ENCODE data around the gene P3H1. TPM values are rescaled to one million over a fixed set of nuclear protein-coding genes. Genes with fewer than 3 reads are reported as not detected.
"Not testable (repeated sequence)": the region's sequence is repeated elsewhere in the genome, so short reads cannot be mapped to it uniquely, and the experiment has no call there.

The P3H1 gene
- total RNA-seq, 1 donor from 2014 or later: 123 TPM

DNA sequence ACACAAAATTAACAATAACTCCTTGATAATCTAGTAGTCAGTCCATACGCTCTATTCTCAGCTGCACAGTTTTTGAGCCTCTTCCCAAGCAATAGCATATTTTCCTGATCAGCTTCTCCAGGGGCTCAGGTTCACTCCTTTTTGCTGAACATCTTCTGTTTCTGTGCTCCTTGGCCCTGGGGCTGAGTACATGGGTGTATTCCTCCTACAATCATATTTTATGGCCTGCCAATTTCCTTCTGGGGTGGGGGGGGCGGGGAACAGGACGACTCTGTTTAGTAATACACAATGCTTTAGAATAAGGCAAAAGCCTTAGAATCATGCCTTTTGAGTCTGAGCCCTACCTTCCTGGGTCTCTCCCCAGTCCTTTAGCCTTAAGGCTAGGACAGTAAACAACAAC, 35.2 kb downstream of the P3H1 start:
- no peaks in the 10 kb centered on the region for H3K36me3 Mint-ChIP-seq
- H3K9me3 Mint-ChIP-seq: no peaks in the 10 kb centered on the region
- H3K27ac Mint-ChIP-seq: no peak overlapping the region
- no peaks in the 10 kb centered on the region for H3K4me1 Mint-ChIP-seq
- H3K27me3 Mint-ChIP-seq (ENCODE audit: low read depth): no peaks in the 10 kb centered on the region
- no peak overlapping the region for H3K4me3 Mint-ChIP-seq
- TF ChIP-seq, protein P1, sequence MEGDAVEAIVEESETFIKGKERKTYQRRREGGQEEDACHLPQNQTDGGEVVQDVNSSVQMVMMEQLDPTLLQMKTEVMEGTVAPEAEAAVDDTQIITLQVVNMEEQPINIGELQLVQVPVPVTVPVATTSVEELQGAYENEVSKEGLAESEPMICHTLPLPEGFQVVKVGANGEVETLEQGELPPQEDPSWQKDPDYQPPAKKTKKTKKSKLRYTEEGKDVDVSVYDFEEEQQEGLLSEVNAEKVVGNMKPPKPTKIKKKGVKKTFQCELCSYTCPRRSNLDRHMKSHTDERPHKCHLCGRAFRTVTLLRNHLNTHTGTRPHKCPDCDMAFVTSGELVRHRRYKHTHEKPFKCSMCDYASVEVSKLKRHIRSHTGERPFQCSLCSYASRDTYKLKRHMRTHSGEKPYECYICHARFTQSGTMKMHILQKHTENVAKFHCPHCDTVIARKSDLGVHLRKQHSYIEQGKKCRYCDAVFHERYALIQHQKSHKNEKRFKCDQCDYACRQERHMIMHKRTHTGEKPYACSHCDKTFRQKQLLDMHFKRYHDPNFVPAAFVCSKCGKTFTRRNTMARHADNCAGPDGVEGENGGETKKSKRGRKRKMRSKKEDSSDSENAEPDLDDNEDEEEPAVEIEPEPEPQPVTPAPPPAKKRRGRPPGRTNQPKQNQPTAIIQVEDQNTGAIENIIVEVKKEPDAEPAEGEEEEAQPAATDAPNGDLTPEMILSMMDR (IDR thresholded peaks at IDR 0.05; ENCODE audit: unreplicated experiment): no peak
- no peak for DNase-seq (ENCODE audit: low spot score in 2 of 2, unreplicated experiment in 2 of 2)

GRCh38 chr1:42730988-42731387, 35.8 kb downstream of the P3H1 start:
- H3K4me1 Mint-ChIP-seq: no peaks in the 10 kb centered on the region
- no peaks in the 10 kb centered on the region for H3K36me3 Mint-ChIP-seq
- no peaks in the 10 kb centered on the region for H3K9me3 Mint-ChIP-seq
- no peak overlapping the region for H3K27ac Mint-ChIP-seq
- H3K4me3 Mint-ChIP-seq: no peak overlapping the region
- TF ChIP-seq, protein P1 (IDR thresholded peaks at IDR 0.05; ENCODE audit: unreplicated experiment): no peak
- H3K27me3 Mint-ChIP-seq (ENCODE audit: low read depth): no peaks in the 10 kb centered on the region
- DNase-seq (ENCODE audit: low spot score in 2 of 2, unreplicated experiment in 2 of 2): no peak

DNA sequence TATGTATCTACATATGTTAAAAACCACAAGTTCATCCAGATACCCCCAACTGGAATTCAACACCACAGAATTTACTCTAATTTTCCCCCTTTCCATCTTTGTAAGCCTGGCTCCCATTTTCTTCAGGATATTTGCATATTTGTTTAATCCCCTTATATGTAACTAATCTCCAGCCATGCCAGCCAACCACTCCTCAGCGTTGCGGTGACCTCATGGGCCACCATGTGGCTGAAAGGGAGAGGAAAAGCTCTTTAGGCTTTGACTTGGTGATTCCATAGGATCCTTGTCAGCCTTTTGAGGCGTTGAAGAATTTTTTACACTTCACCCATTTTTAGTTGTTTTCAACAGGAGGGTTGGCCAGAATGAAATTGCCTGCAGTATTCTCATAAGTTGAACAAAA, 36.8 kb downstream of the P3H1 start:
- TF ChIP-seq, protein P1 (IDR thresholded peaks at IDR 0.05; ENCODE audit: unreplicated experiment): no peak
- Mint-ChIP-seq H3K27me3 (ENCODE audit: low read depth) (no peaks in the 10 kb centered on the region), H3K4me3 (no peak overlapping the region)

GRCh38 chr1:42725820-42726219, 41.0 kb downstream of the P3H1 start:
- DNase-seq (ENCODE audit: low spot score in 2 of 2, unreplicated experiment in 2 of 2); H3K27me3 Mint-ChIP-seq (ENCODE audit: low read depth); H3K9me3 Mint-ChIP-seq; H3K4me1 Mint-ChIP-seq; H3K4me3 Mint-ChIP-seq; H3K27ac Mint-ChIP-seq: not testable (repeated sequence)
- peaks cover 11% of the 10 kb centered on the region for H3K36me3 Mint-ChIP-seq

More for the DNA sequence above, 36.8 kb downstream of the P3H1 start:
- H3K4me1 Mint-ChIP-seq: no peaks in the 10 kb centered on the region
- H3K27ac Mint-ChIP-seq: no peak overlapping the region
- no peaks in the 10 kb centered on the region for H3K36me3 Mint-ChIP-seq
- no peaks in the 10 kb centered on the region for H3K9me3 Mint-ChIP-seq
- DNase-seq (ENCODE audit: low spot score in 2 of 2, unreplicated experiment in 2 of 2): no peak

DNA sequence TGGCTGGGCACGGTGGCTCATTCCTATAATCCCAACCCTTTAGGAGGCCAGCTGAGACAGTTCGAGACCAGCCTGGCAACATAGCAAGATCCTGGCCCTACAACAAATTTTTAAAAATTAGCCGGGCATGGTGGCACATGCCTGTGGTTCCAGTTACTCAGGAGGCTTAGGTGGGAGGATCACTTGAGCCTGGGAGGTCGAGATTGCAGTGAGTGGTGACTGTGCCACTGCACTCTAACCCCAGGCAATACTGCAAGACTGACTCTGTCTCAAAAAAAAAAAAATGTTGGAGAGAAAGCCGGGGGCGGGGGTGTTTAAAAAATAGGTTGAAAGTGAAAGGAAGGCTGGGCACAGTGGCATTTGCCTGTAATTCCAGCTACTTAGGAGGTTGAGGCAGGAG, 43.3 kb downstream of the P3H1 start:
- Mint-ChIP-seq H3K27ac (no peak overlapping the region), H3K27me3 (ENCODE audit: low read depth) (no peaks in the 10 kb centered on the region), H3K36me3 (peaks cover 17% of the 10 kb centered on the region), H3K9me3 (peaks cover 9% of the 10 kb centered on the region), H3K4me3 (no peak overlapping the region), H3K4me1 (no peaks in the 10 kb centered on the region)
- TF ChIP-seq, protein P1 (IDR thresholded peaks at IDR 0.05; ENCODE audit: unreplicated experiment): no peak
- DNase-seq (ENCODE audit: low spot score in 2 of 2, unreplicated experiment in 2 of 2): no peak

DNA sequence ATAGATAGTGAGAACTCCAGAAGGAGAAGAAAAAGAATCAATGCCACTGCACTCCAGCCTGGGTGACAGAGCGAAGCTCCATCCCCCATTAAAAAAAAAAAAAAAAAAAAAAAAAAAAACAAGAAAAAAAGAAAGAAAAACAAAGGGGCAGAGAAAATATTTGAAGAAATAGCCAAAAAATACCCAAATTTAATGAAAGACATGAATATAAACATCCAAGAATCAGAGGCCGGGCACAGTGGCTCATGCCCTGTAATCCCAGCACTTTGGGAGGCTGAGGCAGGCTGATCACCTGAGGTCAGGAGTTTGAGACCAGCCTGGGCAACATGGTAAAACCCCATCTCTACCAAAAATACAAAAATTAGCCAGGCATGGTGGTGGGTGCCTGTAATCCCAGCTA, 44.4 kb downstream of the P3H1 start:
- not testable (repeated sequence) for H3K9me3 Mint-ChIP-seq; H3K4me1 Mint-ChIP-seq; DNase-seq (ENCODE audit: low spot score in 2 of 2, unreplicated experiment in 2 of 2); H3K4me3 Mint-ChIP-seq; H3K27ac Mint-ChIP-seq; H3K27me3 Mint-ChIP-seq (ENCODE audit: low read depth)
- H3K36me3 Mint-ChIP-seq: peaks cover 22% of the 10 kb centered on the region

- TF ChIP-seq, protein P1 (IDR thresholded peaks at IDR 0.05; ENCODE audit: unreplicated experiment): no peak
- Mint-ChIP-seq H3K4me1 (no peaks in the 10 kb centered on the region), H3K4me3 (no peak overlapping the region), H3K9me3 (peaks cover 9% of the 10 kb centered on the region), H3K27me3 (ENCODE audit: low read depth) (no peaks in the 10 kb centered on the region), H3K36me3 (peaks cover 22% of the 10 kb centered on the region), H3K27ac (no peak overlapping the region)
- no peak for DNase-seq (ENCODE audit: low spot score in 2 of 2, unreplicated experiment in 2 of 2)
Observed at GRCh38 chr1:42721926-42722325, 44.9 kb downstream of the P3H1 start.

Measured in mesothelial cell of epicardium (in vitro differentiated cells).